Ecto neural progenitor cell (in vitro differentiated cells): Measurements from ENCODE around the gene GJD2.

Source experiments
- DNase-seq: peaks from one replicate; pipeline ENCODE4 v3.0.0-alpha.2; 2018; ENCODE audit warnings: low spot score

The GJD2 gene

GRCh38 chr15:34754674-34755418, at the start of gene GJD2:
TSS of gene GJD2 (minus strand) at chr15:34754998. CDS start at chr15:34754488, 510 bp downstream.
- DNase-seq = peak; percentile 76

GRCh38 chr15:34804113-34804512, 49.3 kb upstream of the GJD2 start:
- DNase-seq = no peak

DNA sequence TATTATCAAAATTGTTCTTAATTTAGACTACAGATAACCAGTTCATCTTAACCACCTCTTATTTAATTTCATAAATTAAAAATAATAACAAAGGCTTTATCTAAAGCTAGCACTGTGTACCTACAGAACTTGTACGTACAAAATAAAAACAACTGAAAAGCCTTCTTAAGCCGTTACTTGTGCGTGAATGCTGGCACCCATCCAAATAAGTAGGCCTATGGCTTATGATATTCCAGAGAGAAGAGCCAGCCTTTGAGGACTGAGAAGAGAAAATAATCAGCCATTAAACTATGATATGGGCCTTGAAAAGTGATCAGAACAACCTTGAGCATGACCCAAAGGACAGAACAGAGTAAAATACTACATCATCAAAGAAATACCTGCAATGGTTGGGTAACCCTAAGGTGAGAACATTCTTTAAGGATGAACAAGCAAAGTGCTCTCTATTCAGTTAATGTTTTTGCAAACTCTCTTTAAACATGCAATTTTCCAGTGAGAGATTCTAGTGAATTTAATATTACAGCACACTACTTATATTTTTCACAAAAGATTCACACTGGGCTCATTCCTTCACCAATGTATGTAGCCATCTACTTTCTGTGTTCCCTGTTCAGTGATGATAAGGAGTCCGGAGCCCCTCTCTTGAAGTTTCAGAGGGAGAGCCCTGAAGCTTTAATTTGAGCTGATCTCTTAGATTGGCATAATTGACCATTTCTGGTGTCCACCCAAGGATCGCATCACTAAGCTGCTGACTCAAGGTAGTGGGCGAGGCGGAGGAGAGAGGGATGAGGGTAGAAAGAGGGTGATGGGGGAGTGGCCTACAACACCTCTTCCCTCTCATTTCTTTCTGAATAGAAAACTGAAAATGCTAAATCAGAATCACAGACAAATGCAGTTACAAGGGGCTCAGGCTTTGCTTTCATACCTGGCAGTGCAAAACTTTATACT, 48.3 kb upstream of the GJD2 start:
- DNase-seq = no peak

DNA sequence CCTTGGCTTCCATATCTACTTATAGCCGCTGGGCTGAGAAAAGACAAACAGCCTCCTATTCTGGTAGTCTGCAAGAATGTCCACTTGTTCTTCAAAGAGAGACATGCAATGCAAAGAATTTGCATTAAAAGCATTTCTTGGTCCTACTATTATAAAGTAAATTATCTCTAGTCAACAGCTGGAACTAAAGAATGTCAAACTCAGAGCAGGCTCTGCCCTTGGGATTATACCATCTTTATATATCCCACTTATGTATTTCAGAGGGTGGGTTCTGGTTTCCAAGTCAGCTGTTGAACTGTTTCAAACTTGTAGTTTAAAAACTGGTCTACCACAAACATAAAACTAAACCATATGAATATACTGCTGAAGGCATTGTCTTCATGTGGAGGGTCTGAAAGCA, 47.6 kb upstream of the GJD2 start:
- DNase-seq = no peak

DNA sequence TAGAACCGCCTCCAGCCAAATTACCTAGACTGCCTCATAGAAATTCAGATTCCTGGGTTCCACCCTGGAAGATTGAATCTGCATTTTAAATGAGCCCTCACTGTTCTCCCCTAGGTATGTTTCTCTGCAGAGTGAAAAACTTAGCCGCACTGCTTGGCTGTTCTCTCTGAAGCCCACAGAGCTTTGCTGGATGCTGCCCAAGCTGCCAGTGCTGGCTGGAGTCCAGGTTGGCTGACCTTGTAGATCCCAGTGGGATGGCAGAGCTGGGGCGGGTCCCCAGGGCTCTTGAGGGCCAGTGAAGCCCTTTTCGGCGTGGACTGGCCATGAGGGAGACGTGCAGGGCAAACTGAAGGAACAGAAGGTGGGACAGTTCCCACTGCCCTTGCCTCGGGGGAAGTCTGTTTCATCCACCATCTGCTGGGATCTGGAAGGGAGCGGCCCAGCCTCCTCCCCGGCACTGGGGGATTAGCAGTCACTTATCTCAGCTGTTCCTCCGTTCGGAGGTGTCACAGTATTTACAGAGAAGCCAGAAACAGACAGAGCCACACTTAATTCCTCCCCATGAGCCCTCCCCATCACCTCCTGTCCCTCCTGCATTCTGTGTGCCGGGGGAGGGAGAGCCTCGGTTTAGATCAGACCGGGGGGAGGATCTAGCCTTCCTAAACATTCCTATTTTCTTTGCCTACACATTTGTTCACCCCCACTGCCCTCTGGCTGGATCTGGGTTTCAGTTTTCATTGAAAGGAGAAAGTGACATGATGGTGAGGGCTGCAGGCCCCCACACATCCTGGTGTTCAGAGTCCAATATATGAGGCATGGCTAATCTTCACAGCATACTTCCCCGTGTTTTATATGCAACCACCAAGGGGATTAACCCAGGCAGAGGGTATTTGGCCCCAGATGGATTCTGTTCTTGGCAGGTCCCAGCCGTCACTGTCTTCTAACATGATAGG, 44.6 kb upstream of the GJD2 start:
- DNase-seq = peak; percentile 69

- no peak for DNase-seq
Observed at GRCh38 chr15:34796847-34797435, 42.1 kb upstream of the GJD2 start.

DNA sequence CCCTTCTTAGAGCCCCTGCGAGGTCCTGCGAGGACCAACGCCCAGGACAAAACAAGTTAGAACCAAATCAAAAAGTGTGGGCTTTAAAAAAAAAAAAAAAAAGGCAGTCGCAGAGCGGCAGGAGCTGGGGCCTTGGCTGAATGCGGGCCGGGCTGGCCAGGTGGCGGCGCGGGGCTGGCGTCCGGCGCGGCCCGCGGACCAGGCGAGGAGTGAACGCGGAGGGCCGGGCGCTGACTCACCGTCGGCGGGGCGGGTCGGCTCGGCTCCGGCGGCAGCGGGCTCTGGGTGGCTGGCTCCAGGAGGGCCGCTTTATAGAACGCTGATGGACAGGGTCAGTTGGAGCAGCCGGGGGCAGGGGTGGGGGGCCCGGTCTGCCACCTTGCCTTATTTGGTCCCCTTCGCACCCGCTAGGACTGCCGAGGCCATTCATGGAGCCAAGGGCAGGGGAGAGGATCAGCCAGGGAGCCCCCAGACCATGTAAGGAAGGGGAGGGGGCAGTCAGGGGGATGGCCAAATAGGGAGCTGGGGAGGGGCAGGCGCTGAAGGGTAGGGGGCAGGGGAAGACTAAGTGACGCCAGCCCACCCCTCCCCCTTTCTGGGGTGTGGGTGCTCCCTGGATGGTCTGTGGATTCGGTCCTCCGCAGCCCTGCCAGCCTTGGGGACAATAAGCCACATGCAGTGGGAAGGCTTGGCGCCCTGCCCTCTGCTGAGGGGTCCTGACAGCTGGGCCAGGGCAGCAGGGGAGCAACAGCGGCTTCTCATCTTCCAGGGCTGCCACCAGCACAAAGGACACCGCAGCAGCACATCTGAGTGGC, 40.7 kb upstream of the GJD2 start, which contains the start of gene ACTC1:
TSS of gene ACTC1 (minus strand) at position 283 of the 815 bp plus-strand sequence. CDS start 741 bp downstream, outside the sequence.
- DNase-seq = peak; percentile 74

DNA sequence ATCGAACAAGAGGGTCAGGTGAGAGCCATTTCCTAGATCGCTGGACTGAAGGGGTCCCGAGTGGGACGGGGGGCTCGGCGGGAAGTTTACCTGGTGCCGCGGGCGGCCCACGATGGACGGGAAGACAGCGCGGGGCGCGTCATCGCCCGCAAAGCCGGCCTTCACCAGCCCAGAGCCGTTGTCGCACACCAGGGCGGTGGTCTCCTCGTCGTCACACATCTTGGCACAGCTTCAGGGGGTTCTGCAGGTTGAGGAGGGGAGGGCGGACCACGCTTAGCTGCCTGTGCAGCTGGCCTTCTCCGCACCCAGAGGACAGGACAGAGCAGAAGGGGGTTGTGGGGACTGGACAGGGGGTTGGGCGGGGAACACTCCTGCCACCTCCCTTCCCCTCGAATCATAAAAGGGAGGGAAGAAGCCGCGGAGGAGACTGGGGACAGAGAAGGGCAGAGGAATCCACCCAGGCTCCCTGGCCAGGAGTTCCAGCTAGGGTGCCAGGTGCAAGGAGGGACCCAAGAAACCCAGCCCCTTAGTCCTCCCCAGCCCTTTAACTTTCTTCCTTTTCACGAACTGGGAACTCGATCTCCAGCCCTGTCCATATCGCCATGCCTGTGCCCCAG, 39.9 kb upstream of the GJD2 start:
- DNase-seq = no peak

GRCh38 chr15:34793901-34794300, 39.1 kb upstream of the GJD2 start:
- DNase-seq = no peak

GRCh38 chr15:34793071-34793470, 38.3 kb upstream of the GJD2 start:
- DNase-seq = no peak

- no peak for DNase-seq
Observed at GRCh38 chr15:34791701-34792100, 36.9 kb upstream of the GJD2 start.

DNA sequence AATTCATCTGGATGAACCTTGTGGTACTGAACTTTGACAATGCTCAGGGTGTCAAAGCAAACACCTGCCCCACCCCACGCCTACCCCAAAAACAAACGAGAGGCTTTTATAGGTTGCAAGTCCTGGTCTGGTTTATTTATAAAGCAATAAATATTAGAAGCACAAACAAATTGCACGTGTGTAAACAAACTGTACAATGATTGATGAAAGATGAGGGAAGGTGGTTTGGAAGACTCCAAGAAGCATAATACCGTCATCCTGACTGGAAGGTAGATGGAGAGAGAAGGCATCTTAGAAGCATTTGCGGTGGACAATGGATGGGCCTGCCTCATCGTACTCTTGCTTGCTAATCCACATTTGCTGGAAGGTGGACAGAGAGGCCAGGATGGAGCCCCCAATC, 35.3 kb upstream of the GJD2 start:
- DNase-seq = no peak

DNA sequence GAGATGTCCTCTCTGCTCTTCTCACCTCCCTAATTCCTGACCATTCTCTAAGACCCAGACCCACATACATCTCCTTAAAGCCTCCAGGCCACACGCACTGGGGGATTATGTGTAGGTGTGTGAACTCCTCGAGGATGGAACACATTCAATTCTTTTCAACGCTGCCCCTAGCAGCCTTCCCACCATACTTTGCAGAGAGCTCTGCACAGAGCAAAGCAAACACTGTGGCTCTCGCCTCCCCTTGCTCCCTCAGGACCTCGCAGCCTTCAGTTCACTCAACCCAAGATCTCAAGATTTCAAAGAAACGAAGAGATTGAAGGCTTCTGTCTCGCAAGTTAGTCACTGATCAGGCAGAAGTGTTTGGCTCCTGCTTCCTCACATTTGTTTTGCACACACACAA, 34.5 kb upstream of the GJD2 start:
- no peak for DNase-seq

DNA sequence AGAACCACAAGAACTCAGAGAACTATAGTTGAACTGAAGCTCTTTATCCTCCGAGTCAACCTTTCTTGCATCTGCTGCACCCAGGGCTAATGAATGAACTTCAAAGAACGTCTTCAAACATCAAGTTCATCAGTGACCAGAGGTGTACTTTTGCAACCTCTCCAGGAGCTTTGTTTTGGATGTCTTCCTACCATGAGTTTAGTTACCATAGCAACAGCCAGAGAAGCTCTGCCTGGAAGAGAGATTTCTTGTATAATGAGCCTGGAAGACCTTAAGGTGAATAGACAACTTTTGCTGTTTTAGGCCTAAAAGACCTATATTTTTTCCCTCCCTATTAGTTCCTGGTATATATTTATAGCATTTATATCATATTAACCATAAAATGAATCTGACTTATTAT, 31.4 kb upstream of the GJD2 start:
- no peak for DNase-seq

DNA sequence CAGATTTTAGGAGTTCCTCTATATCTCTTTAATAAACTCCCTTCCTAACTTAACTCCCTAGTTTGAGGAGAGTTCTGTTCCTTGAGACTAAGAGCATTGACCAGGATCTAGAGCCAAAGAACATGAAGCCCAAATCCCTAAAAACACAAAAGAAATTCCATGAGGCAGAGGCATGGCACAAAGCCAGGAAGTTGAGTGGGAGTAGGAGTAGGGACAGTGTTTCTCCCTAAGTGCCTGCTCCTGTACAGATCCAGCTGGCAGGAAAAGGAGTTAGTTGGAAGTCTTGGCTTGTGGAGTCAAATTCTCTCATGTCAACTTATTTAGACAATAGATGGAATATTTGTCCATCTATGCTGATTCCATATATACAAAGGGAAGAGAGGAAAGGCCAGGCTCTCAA, 29.2 kb upstream of the GJD2 start:
- DNase-seq = no peak

- DNase-seq = no peak
Observed at GRCh38 chr15:34783431-34783830, 28.6 kb upstream of the GJD2 start.

DNA sequence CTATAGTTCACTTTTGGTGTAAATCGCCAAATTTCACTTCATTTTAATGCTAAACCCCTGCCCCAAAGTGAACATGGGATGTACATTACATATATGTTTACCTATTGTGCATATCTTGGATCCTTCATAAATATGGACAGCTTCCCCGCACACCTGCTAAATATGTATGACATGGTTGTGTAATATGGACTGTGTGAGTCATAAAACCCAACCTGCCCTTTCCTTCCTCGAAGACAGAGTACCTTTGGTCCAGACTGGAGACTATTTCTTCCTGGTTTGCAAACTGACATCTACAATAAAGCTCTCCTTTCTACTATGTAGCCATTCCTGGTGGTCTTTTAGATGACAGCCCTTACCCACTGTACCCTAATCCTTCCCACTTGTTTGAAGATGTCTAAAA, 28.1 kb upstream of the GJD2 start:
- no peak for DNase-seq

- no peak for DNase-seq
Observed at GRCh38 chr15:34780725-34781124, 25.9 kb upstream of the GJD2 start.

GRCh38 chr15:34776606-34777105, 21.9 kb upstream of the GJD2 start:
- DNase-seq = no peak

GRCh38 chr15:34773917-34774316, 19.1 kb upstream of the GJD2 start:
- DNase-seq = no peak
